Loucy (cell line): ENCODE data around the gene FIBCD1.

Experiments
- EZH2phosphoT487 ChIP-seq: fragments of 200-600 bp; IDR thresholded peaks from 2 replicates; pipeline ENCODE4 v1.6.1; 2018; ENCODE audit warnings: antibody characterized with exemption, mild to moderate bottlenecking, moderate library complexity, borderline replicate concordance
- TF ChIP-seq, protein P1 (sequence below): fragments of 200-600 bp; sonication (generic); conservative IDR thresholded peaks from 2 replicates; pipeline ENCODE4 v1.5.1; 2014; ENCODE audit warnings: mild to moderate bottlenecking, antibody characterized with exemption, low read length

DNA sequence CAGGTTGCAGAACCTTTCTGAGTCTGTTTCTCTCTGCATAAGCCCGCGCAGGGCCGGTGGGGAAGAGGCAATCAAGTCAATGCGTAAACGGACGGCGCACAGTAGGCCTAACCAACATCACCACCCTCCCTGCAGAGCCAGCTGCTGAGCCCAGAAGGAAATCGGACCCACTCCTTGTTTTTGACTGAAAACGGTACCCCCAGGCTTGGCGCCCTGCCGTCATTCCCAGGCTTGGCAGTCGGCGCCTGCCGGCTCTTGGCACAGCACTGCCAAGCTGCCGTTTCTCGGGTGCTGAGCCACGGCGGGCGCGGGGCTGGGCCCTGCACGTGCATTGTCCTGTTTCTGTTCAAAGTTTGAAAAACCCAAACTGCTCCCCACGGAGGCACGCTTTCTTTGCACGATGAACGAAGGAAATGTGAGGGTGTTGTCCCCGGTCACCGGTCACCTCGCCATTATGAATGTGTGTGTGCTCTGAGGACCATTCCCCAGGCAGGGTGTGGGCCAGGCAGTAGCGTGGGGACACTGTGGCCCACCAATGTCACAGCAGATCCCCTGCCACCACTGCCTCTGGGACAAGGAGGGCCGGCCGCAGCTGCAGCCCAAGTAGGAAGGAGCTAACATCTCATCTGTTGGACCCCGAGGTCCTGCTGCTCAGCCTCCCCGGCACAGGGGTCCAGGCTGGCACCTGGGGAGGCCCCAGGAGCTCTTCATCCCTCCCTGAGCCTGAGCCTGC lies 20.1 kb downstream of the FIBCD1 start:
- TF ChIP-seq, protein P1, sequence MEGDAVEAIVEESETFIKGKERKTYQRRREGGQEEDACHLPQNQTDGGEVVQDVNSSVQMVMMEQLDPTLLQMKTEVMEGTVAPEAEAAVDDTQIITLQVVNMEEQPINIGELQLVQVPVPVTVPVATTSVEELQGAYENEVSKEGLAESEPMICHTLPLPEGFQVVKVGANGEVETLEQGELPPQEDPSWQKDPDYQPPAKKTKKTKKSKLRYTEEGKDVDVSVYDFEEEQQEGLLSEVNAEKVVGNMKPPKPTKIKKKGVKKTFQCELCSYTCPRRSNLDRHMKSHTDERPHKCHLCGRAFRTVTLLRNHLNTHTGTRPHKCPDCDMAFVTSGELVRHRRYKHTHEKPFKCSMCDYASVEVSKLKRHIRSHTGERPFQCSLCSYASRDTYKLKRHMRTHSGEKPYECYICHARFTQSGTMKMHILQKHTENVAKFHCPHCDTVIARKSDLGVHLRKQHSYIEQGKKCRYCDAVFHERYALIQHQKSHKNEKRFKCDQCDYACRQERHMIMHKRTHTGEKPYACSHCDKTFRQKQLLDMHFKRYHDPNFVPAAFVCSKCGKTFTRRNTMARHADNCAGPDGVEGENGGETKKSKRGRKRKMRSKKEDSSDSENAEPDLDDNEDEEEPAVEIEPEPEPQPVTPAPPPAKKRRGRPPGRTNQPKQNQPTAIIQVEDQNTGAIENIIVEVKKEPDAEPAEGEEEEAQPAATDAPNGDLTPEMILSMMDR: no peak
- TF ChIP-seq EZH2phosphoT487: no peak
